HEK293T (cell line): ENCODE measurements around the gene HEBP2.

Experiments
- CTCF ChIA-PET: fragments of 350-600 bp; formaldehyde crosslinking; extraction: SDS; loops from one replicate; lab custom pipeline; 2021; ENCODE audit warnings: antibody characterized with exemption, inconsistent platforms; lab: Yijun Ruan, JAX
- POLR2A ChIA-PET: fragments of 350-600 bp; formaldehyde crosslinking; extraction: SDS; loops from one replicate; lab custom pipeline; 2020; ENCODE audit warnings: antibody characterized with exemption, inconsistent platforms; lab: Yijun Ruan, JAX
- DNase-seq: peaks from one replicate; pipeline ENCODE4 v3.0.0; 2012; ENCODE audit warnings: mixed read lengths; ENCODE audit errors: extremely low spot score
- ARNT ChIP-seq: fragments of 450-650 bp; IDR thresholded peaks from 2 replicates; pipeline ENCODE4 v1.6.1; 2017; ENCODE audit warnings: mild to moderate bottlenecking
- BHLHE40 ChIP-seq: fragments of 450-650 bp; IDR thresholded peaks from 2 replicates; pipeline ENCODE4 v1.6.1; 2016; ENCODE audit warnings: mild to moderate bottlenecking, moderate library complexity, borderline replicate concordance
- CTBP1 ChIP-seq: fragments of 450-650 bp; IDR thresholded peaks from 2 replicates; pipeline ENCODE4 v1.6.1; 2016; ENCODE audit warnings: borderline replicate concordance
- ELF4 ChIP-seq: fragments of 450-650 bp; IDR thresholded peaks from 2 replicates; pipeline ENCODE4 v1.6.1; 2017; ENCODE audit warnings: antibody characterized with exemption
- FOXA1 ChIP-seq: fragments of 450-650 bp; IDR thresholded peaks from 2 replicates; pipeline ENCODE4 v1.6.1; 2016; ENCODE audit warnings: mild to moderate bottlenecking
- FOXK2 ChIP-seq: fragments of 450-650 bp; IDR thresholded peaks from 2 replicates; pipeline ENCODE4 v1.6.1; 2016; ENCODE audit warnings: mild to moderate bottlenecking
- FOXM1 ChIP-seq: fragments of 450-650 bp; IDR thresholded peaks from 2 replicates; pipeline ENCODE4 v1.6.1; 2017; ENCODE audit warnings: mild to moderate bottlenecking, borderline replicate concordance
- HDGF ChIP-seq: fragments of 450-650 bp; IDR thresholded peaks from 2 replicates; pipeline ENCODE4 v1.6.1; 2017; ENCODE audit warnings: antibody characterized with exemption, borderline replicate concordance
- L3MBTL2 ChIP-seq: fragments of 450-650 bp; conservative IDR thresholded peaks from 2 replicates; pipeline ENCODE4 v1.6.1; 2016; ENCODE audit warnings: mild to moderate bottlenecking
- LEF1 ChIP-seq: fragments of 450-650 bp; IDR thresholded peaks from 2 replicates; pipeline ENCODE4 v1.6.1; 2017; ENCODE audit warnings: mild to moderate bottlenecking, borderline replicate concordance
- NFRKB ChIP-seq: fragments of 450-650 bp; IDR thresholded peaks from 2 replicates; pipeline ENCODE4 v1.6.1; 2016; ENCODE audit warnings: mild to moderate bottlenecking, moderate library complexity
- SP1 ChIP-seq: fragments of 450-650 bp; IDR thresholded peaks from 2 replicates; pipeline ENCODE4 v1.6.1; 2017
- SUZ12 ChIP-seq: fragments of 450-650 bp; IDR thresholded peaks from 2 replicates; pipeline ENCODE4 v1.6.1; 2016; ENCODE audit warnings: mild to moderate bottlenecking
- TARDBP ChIP-seq: fragments of 450-650 bp; IDR thresholded peaks from 2 replicates; pipeline ENCODE4 v1.6.1; 2016
- ZNF384 ChIP-seq: fragments of 450-650 bp; IDR thresholded peaks from 2 replicates; pipeline ENCODE4 v1.6.1; 2016
- TF ChIP-seq, protein P1 (sequence below): fragments of 450-650 bp; IDR thresholded peaks from 2 replicates; pipeline ENCODE4 v1.6.1; 2016

The HEBP2 gene

DNA sequence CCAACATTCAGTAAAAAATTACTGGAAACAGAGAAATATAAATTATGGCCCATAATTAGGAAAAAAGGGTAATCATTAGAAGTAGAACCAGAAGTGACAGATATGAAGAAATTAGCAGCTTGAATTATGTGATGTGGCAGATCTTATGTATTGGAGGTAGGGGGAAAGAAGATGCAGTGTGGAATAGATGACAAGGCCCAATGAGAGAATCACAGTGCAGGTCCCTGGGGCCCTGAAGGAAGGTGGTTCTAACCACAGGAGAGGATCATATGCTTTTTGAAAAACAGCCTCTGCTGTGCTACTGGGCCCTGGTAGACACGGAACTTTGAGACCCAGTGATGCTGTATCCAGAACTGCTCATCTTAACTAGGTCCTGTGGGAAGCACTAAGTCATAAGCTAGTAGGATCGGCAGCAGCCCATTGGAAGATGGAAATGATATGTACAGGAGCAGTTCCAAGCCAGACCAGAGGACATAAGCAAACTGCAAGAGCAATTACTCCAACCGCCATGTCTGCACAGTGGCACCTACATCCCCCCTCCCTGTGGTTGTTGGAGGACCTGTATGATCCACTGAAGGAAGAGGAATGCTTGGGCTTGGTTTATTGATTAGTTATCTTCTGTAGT lies 14.2 kb downstream of the HEBP2 start:
- no peak for DNase-seq
- POLR2A ChIA-PET: no interaction called here
- CTCF ChIA-PET: no interaction called here
- TF ChIP-seq ELF4 (no peak), HDGF (no peak), BHLHE40 (no peak), FOXK2 (no peak), NFRKB (no peak), SP1 (no peak), ZNF384 (no peak), L3MBTL2 (no peak), LEF1 (no peak), ARNT (no peak), SUZ12 (no peak), FOXA1 (no peak), FOXM1 (no peak), CTBP1 (no peak), TARDBP (no peak)
- TF ChIP-seq, protein P1, sequence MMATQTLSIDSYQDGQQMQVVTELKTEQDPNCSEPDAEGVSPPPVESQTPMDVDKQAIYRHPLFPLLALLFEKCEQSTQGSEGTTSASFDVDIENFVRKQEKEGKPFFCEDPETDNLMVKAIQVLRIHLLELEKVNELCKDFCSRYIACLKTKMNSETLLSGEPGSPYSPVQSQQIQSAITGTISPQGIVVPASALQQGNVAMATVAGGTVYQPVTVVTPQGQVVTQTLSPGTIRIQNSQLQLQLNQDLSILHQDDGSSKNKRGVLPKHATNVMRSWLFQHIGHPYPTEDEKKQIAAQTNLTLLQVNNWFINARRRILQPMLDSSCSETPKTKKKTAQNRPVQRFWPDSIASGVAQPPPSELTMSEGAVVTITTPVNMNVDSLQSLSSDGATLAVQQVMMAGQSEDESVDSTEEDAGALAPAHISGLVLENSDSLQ: no peak

DNA sequence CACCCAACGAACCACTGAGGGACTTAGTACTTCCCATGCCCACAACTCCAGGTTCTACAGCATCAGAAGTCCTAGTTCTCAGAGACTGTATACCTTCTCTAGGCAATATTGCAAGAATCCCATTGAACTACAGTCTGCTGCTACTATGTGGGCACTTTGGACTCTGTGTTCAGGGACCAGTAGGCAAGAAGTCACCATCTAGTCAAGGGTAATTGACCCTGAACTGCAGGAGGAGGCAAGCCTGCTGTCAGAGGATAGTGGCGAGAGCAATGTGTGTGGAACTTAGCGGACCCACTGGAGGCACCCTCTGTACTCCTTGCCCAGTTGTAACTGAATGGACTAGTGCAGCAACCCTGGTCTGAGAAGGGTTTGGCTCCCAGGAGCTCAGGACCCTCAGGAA lies 15.7 kb downstream of the HEBP2 start:
- CTCF ChIA-PET: no interaction called here
- TF ChIP-seq HDGF (no peak), ELF4 (no peak), FOXA1 (no peak), L3MBTL2 (no peak), FOXM1 (no peak), SUZ12 (no peak), FOXK2 (no peak), LEF1 (no peak), CTBP1 (no peak), SP1 (no peak), ZNF384 (no peak), BHLHE40 (no peak), TARDBP (no peak), ARNT (no peak), NFRKB (no peak)
- TF ChIP-seq, protein P1: no peak
- POLR2A ChIA-PET: no interaction called here
- DNase-seq: no peak

DNA sequence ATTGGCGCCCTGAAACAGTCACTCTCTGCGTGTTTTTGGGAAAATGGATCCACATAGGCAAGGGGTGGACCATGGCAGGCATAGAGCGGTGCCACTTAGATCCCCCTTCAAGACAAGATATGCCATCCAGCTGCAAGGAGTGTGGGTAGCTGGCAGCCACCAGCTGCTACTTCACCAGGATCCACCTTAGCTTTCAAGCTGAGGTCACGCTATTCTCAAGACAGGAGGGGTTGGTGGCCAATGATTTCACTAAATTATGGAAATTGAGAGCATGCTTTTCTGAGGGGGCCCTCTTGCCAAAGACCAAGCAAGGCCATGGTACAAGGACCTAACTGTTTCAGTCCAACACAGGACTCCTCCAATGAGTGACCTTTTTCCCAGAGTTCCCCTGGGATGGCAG lies 16.3 kb downstream of the HEBP2 start:
- TF ChIP-seq NFRKB (no peak), SP1 (no peak), ELF4 (no peak), LEF1 (no peak), SUZ12 (no peak), L3MBTL2 (no peak), TARDBP (no peak), ZNF384 (no peak), FOXM1 (no peak), ARNT (no peak), CTBP1 (no peak), FOXK2 (no peak), HDGF (no peak), FOXA1 (no peak)
- TF ChIP-seq, protein P1: no peak
- CTCF ChIA-PET: no interaction called here
- POLR2A ChIA-PET: no interaction called here
- DNase-seq: no peak

DNA sequence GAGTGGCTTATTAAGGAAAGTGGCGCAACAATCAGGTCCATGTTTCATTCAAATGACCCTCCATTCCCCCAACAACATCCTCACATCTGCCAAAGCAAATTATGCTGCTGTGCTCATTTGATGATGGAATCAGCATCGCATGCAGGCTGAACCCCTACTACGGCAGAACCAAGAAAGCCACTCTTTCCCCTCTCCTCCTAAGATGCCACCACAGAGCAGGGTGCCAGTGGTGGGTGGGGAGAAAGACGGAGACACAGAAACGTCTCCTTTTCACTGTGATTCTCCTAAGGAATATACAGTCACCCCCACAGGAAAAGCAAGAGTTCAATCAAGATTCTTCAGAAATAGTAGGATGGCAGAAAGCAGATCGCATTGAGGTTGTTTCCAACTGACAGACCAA lies 17.1 kb downstream of the HEBP2 start:
- no peak for DNase-seq
- POLR2A ChIA-PET: no interaction called here
- CTCF ChIA-PET: no interaction called here
- TF ChIP-seq FOXA1: no peak
- no peak for TF ChIP-seq FOXM1
- TF ChIP-seq CTBP1: no peak
- TF ChIP-seq SP1: no peak
- no peak for TF ChIP-seq ARNT
- TF ChIP-seq LEF1: no peak
- TF ChIP-seq ELF4: no peak
- no peak for TF ChIP-seq SUZ12
- TF ChIP-seq HDGF: no peak
- no peak for TF ChIP-seq ZNF384
- TF ChIP-seq, protein P1: no peak
- TF ChIP-seq NFRKB: no peak
- no peak for TF ChIP-seq TARDBP
- TF ChIP-seq BHLHE40: no peak

DNA sequence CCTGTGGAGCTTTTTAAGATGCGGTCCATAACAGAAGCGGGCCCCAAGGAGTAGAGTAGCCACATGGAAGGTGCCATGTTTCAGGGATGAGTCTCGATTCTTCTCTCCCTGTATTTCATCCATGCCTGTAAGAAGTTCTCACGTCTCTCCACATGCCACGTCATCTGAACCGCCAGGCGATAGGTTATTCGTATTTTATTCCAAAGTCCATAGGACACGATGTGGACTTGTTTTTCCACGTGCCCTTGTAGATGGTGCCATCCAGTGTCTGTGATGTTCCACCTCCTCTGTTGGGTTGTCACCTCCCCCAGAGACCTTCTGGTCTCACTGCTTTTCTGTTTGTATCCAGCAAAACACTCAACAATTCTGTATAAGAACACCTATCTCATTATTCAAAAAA lies 17.6 kb downstream of the HEBP2 start:
- ChIA-PET CTCF (no interaction called here), POLR2A (no interaction called here)
- TF ChIP-seq HDGF (no peak), FOXM1 (no peak), LEF1 (no peak), ZNF384 (no peak), TARDBP (no peak), SUZ12 (no peak), FOXA1 (no peak), ARNT (no peak), L3MBTL2 (no peak), ELF4 (no peak), SP1 (no peak), BHLHE40 (no peak), CTBP1 (no peak), FOXK2 (no peak), NFRKB (no peak)
- TF ChIP-seq, protein P1: no peak
- no peak for DNase-seq
